Measurements from ENCODE around the gene ACO2.

The ACO2 gene

GRCh38 chr22:41444360-41445128, 24.4 kb upstream of the ACO2 start:
- Histone ChIP-seq H3K27me3 (no peaks in the 10 kb centered on the region), H3K4me1 (ENCODE audit: control insufficient read depth in 1 of 2, insufficient read depth in 1 of 2, low read depth in 1 of 2, low read length in 1 of 2) (peaks cover 33 to 38% of the 10 kb centered on the region in 2 experiments), H3K4me3 (ENCODE audit: low read depth in 1 of 2, low read length in 1 of 2) (peak overlapping the region; percentile 93 to 94), H3K9me3 (no peaks in the 10 kb centered on the region), H3K36me3 (no peaks in the 10 kb centered on the region), H3K27ac (peak overlapping the region; percentile 87)
- peak; percentile 30 for TF ChIP-seq CTCF (IDR thresholded peaks at IDR 0.05)

GRCh38 chr22:41445129-41446056, 23.5 kb upstream of the ACO2 start:
- peak overlapping the region; percentile 87 for H3K27ac ChIP-seq
- TF ChIP-seq CTCF (IDR thresholded peaks at IDR 0.05) = no peak
- peaks cover 33 to 38% of the 10 kb centered on the region in 2 experiments for H3K4me1 ChIP-seq (ENCODE audit: control insufficient read depth in 1 of 2, insufficient read depth in 1 of 2, low read depth in 1 of 2, low read length in 1 of 2)
- peak overlapping the region; percentile 93 to 94 for H3K4me3 ChIP-seq (ENCODE audit: low read depth in 1 of 2, low read length in 1 of 2)
- no peaks in the 10 kb centered on the region for H3K27me3 ChIP-seq
- H3K9me3 ChIP-seq = no peaks in the 10 kb centered on the region
- no peaks in the 10 kb centered on the region for H3K36me3 ChIP-seq

GRCh38 chr22:41446057-41446501, 22.8 kb upstream of the ACO2 start:
- Histone ChIP-seq H3K9me3 (no peaks in the 10 kb centered on the region), H3K4me1 (ENCODE audit: control insufficient read depth in 1 of 2, insufficient read depth in 1 of 2, low read depth in 1 of 2, low read length in 1 of 2) (peaks cover 33 to 38% of the 10 kb centered on the region in 2 experiments), H3K27me3 (no peaks in the 10 kb centered on the region), H3K4me3 (ENCODE audit: low read depth in 1 of 2, low read length in 1 of 2) (peak overlapping the region; percentile 93 to 94), H3K27ac (peak overlapping the region; percentile 87), H3K36me3 (no peaks in the 10 kb centered on the region)
- TF ChIP-seq CTCF (IDR thresholded peaks at IDR 0.05) = no peak

GRCh38 chr22:41446639-41447434, 22.1 kb upstream of the ACO2 start, which contains the start of gene TOB2:
Gene TOB2 (minus strand): TSS chr22:41446801. CDS start chr22:41437345, 9,456 bp downstream.
- peak within 1 kb of the TSS; percentile 87 for H3K27ac ChIP-seq
- H3K4me1 ChIP-seq (ENCODE audit: control insufficient read depth in 1 of 2, insufficient read depth in 1 of 2, low read depth in 1 of 2, low read length in 1 of 2) = peaks cover 33 to 38% of the 10 kb centered on the region in 2 experiments
- H3K36me3 ChIP-seq = no peaks in the 10 kb centered on the region
- no peaks in the 10 kb centered on the region for H3K9me3 ChIP-seq
- peak; percentile 18 for TF ChIP-seq CTCF (IDR thresholded peaks at IDR 0.05)
- H3K27me3 ChIP-seq = no peaks in the 10 kb centered on the region
- peak within 1 kb of the TSS; percentile 93 to 94 for H3K4me3 ChIP-seq (ENCODE audit: low read depth in 1 of 2, low read length in 1 of 2)

Measured in neutrophil (primary cell).